Uterus (tissue), 2 donors: ENCODE data around the gene SND1.

Experiments
- CTCF ChIP-seq, 4 experiments: fragments of 200-600 bp in 2 of 4; fragments of 450-650 bp in 2 of 4; sonication (generic) in 2 of 4; IDR thresholded peaks; one replicate each; pipeline ENCODE4 v1.5.1; 2016 to 2019; ENCODE audit warnings: antibody characterized with exemption in 4 of 4, mild to moderate bottlenecking in 2 of 4, moderate library complexity in 1 of 4
- POLR2A ChIP-seq, 2 donors: fragments of 450-650 bp; IDR thresholded peaks; one replicate each; pipeline ENCODE4 v1.6.1; 2016; ENCODE audit warnings: antibody characterized with exemption in 2 of 2, mild to moderate bottlenecking in 1 of 2, moderate library complexity in 1 of 2

GRCh38 chr7:127887631-127888030, 235.6 kb downstream of the SND1 start:
- TF ChIP-seq CTCF (IDR thresholded peaks at IDR 0.05) = no peak
- TF ChIP-seq POLR2A (IDR thresholded peaks at IDR 0.05) = no peak
